Activated CD4-positive, alpha-beta T cell treated with anti-CD3 and anti-CD28 coated beads, Interleukin-2, amount 50 U/mL, for 24 hours (primary cell): ENCODE results near the gene PRKCA.

Source experiments
- DNase-seq, 2 donors: peaks; one replicate each; pipeline ENCODE4 v3.0.0-alpha.2; 2020; ENCODE audit warnings: low read depth in 1 of 2, low spot score in 1 of 2

The PRKCA gene

GRCh38 chr17:66412857-66413558, 110.6 kb downstream of the PRKCA start:
- DNase-seq: no peak

- DNase-seq: no peak
These were observed 111.4 kb downstream of the PRKCA start for GRCh38 chr17:66413559-66414520.

- DNase-seq: no peak
These were observed 112.3 kb downstream of the PRKCA start for GRCh38 chr17:66414561-66415175.

- DNase-seq: no peak
These were observed 113.2 kb downstream of the PRKCA start for GRCh38 chr17:66415366-66416206.

- no peak for DNase-seq
These were observed 114.0 kb downstream of the PRKCA start for GRCh38 chr17:66416207-66416940.

- DNase-seq: no peak
These were observed 114.9 kb downstream of the PRKCA start for GRCh38 chr17:66417300-66417719.

- DNase-seq: no peak
These were observed 118.6 kb downstream of the PRKCA start for GRCh38 chr17:66420961-66421371.

- DNase-seq: no peak
These were observed 119.8 kb downstream of the PRKCA start for GRCh38 chr17:66422186-66422585.

GRCh38 chr17:66423056-66423955, 120.9 kb downstream of the PRKCA start:
- DNase-seq: no peak

GRCh38 chr17:66425756-66426396, 123.5 kb downstream of the PRKCA start:
- no peak for DNase-seq

GRCh38 chr17:66426397-66427033, 124.1 kb downstream of the PRKCA start:
- peak in 1 of 2 donors; percentile 36 for DNase-seq

- no peak for DNase-seq
These were observed 124.7 kb downstream of the PRKCA start for GRCh38 chr17:66427134-66427533.

- DNase-seq: no peak
These were observed 127.3 kb downstream of the PRKCA start for GRCh38 chr17:66429680-66430079.

- no peak for DNase-seq
These were observed 128.7 kb downstream of the PRKCA start for GRCh38 chr17:66430846-66431795.

- no peak for DNase-seq
These were observed 129.5 kb downstream of the PRKCA start for GRCh38 chr17:66431910-66432309.

GRCh38 chr17:66432411-66432957, 130.1 kb downstream of the PRKCA start:
- no peak for DNase-seq
